H9 (cell line): ENCODE measurements around the gene PNPLA7. TPM values are rescaled to one million over a fixed set of nuclear protein-coding genes. Genes with fewer than 3 reads are reported as not detected.

Experiments
- DNase-seq: peaks from one replicate; pipeline ENCODE4 v3.0.0-alpha.2; 2017
- H2AFZ ChIP-seq: one replicate; pipeline ENCODE4 v1.6.1; 2013; ENCODE audit warnings: mild to moderate bottlenecking, low read length, control low read depth, moderate library complexity
- H2AK5ac ChIP-seq: 2 replicates; pipeline ENCODE4 v1.6.1; 2013; ENCODE audit warnings: low read length, control low read depth, mixed read lengths; ENCODE audit not compliant: insufficient read length
- H2BK120ac ChIP-seq: one replicate; pipeline ENCODE4 v1.6.1; 2013; ENCODE audit warnings: low read depth, mild to moderate bottlenecking, low read length, control low read depth, inconsistent platforms; ENCODE audit not compliant: poor library complexity, severe bottlenecking
- H2BK12ac ChIP-seq: 2 replicates; pipeline ENCODE4 v1.6.1; 2013; ENCODE audit warnings: low read length, control low read depth, mixed read lengths, low read depth; ENCODE audit not compliant: insufficient read length
- H2BK15ac ChIP-seq: 2 replicates; pipeline ENCODE4 v1.6.1; 2013; ENCODE audit warnings: low read depth, low read length, control low read depth
- H2BK20ac ChIP-seq: one replicate; pipeline ENCODE4 v1.6.1; 2013; ENCODE audit warnings: low read depth, mild to moderate bottlenecking, low read length, control low read depth, inconsistent platforms; ENCODE audit not compliant: poor library complexity, severe bottlenecking
- H2BK5ac ChIP-seq: 2 replicates; pipeline ENCODE4 v1.6.1; 2013; ENCODE audit warnings: low read length, control low read depth, mixed read lengths; ENCODE audit not compliant: insufficient read length
- H3K14ac ChIP-seq: 2 replicates; pipeline ENCODE4 v1.6.1; 2013; ENCODE audit warnings: low read length, control low read depth; ENCODE audit not compliant: insufficient read depth
- H3K18ac ChIP-seq: 2 replicates; pipeline ENCODE4 v1.6.1; 2013; ENCODE audit warnings: low read depth, mild to moderate bottlenecking, mixed read lengths, low read length, control low read depth; ENCODE audit not compliant: insufficient read length
- H3K23ac ChIP-seq: 2 replicates; pipeline ENCODE4 v1.6.1; 2013; ENCODE audit warnings: low read length, control low read depth, mixed read lengths, low read depth; ENCODE audit not compliant: insufficient read length
- H3K23me2 ChIP-seq: 2 replicates; pipeline ENCODE4 v1.6.1; 2013; ENCODE audit warnings: low read depth, mild to moderate bottlenecking, mixed read lengths, low read length, control low read depth; ENCODE audit not compliant: insufficient read length, poor library complexity, severe bottlenecking
- H3K27ac ChIP-seq: 2 replicates; pipeline ENCODE4 v1.5.1; 2013; ENCODE audit warnings: low read length, control low read depth, mixed read lengths, low read depth; ENCODE audit not compliant: insufficient read length
- H3K27me3 ChIP-seq: 2 replicates; pipeline ENCODE4 v1.6.1; 2013; ENCODE audit warnings: low read length, control low read depth, inconsistent platforms; ENCODE audit not compliant: insufficient read depth
- H3K4ac ChIP-seq: 2 replicates; pipeline ENCODE4 v1.6.1; 2013; ENCODE audit warnings: low read depth, mild to moderate bottlenecking, control low read depth, inconsistent platforms, low read length, moderate library complexity
- H3K4me1 ChIP-seq: 2 replicates; pipeline ENCODE4 v1.6.1; 2013; ENCODE audit warnings: low read length, control low read depth, inconsistent platforms; ENCODE audit not compliant: insufficient read depth
- H3K4me2 ChIP-seq: 2 replicates; pipeline ENCODE4 v1.6.1; 2013; ENCODE audit warnings: low read length, control low read depth, mixed read lengths; ENCODE audit not compliant: insufficient read length, insufficient read depth
- H3K56ac ChIP-seq: 2 replicates; pipeline ENCODE4 v1.6.1; 2013; ENCODE audit warnings: low read depth, mild to moderate bottlenecking, mixed read lengths, low read length, control low read depth; ENCODE audit not compliant: insufficient read length
- H3K79me1 ChIP-seq: 2 replicates; pipeline ENCODE4 v1.6.1; 2013; ENCODE audit warnings: low read depth, mild to moderate bottlenecking, moderate library complexity, low read length, control low read depth, inconsistent platforms; ENCODE audit not compliant: insufficient read depth, poor library complexity, severe bottlenecking
- H3K79me2 ChIP-seq: 2 replicates; pipeline ENCODE4 v1.6.1; 2013; ENCODE audit warnings: low read length, control low read depth, inconsistent platforms; ENCODE audit not compliant: insufficient read depth
- H3K9ac ChIP-seq: 2 replicates; pipeline ENCODE4 v1.6.1; 2013; ENCODE audit warnings: low read length, control low read depth, mixed read lengths; ENCODE audit not compliant: insufficient read length; ENCODE audit errors: extremely low read depth
- H3K9me3 ChIP-seq: one replicate; pipeline ENCODE4 v1.6.1; 2013; ENCODE audit warnings: low read depth, low read length, inconsistent platforms; ENCODE audit not compliant: control insufficient read depth
- H3T11ph ChIP-seq: one replicate; pipeline ENCODE4 v1.6.1; 2013; ENCODE audit warnings: mild to moderate bottlenecking, low read length, control low read depth, inconsistent platforms
- H4K20me1 ChIP-seq: one replicate; pipeline ENCODE4 v1.6.1; 2013; ENCODE audit not compliant: control insufficient read depth, insufficient read length, insufficient read depth
- H4K5ac ChIP-seq: 2 replicates; pipeline ENCODE4 v1.6.1; 2013; ENCODE audit warnings: low read depth, mild to moderate bottlenecking, mixed read lengths, low read length, control low read depth; ENCODE audit not compliant: insufficient read length
- H4K8ac ChIP-seq: replicated peaks from 2 replicates; pipeline ENCODE4 v1.6.1; 2013; ENCODE audit warnings: low read length, control low read depth, mixed read lengths, low read depth; ENCODE audit not compliant: insufficient read length
- H4K91ac ChIP-seq: 2 replicates; pipeline ENCODE4 v1.6.1; 2013; ENCODE audit warnings: low read depth, mild to moderate bottlenecking, moderate library complexity, mixed read lengths, low read length, control low read depth; ENCODE audit not compliant: insufficient read length
- H3K27ac Mint-ChIP-seq, 3 experiments: 2 replicates in 2 of 3; 3 replicates in 1 of 3; pipeline ENCODE4 v1.8.0; 2020 to 2021; ENCODE audit warnings: mixed read lengths in 3 of 3, mild to moderate bottlenecking in 1 of 3, moderate library complexity in 1 of 3
- H3K27me3 Mint-ChIP-seq: 2 replicates; pipeline ENCODE4 v1.8.0; 2021; ENCODE audit warnings: low read depth, mild to moderate bottlenecking, moderate library complexity, mixed read lengths
- H3K36me3 Mint-ChIP-seq, 3 experiments: 2 replicates in 2 of 3; 3 replicates in 1 of 3; pipeline ENCODE4 v1.8.0; 2020 to 2021; ENCODE audit warnings: low read depth in 3 of 3, mixed read lengths in 3 of 3; ENCODE audit not compliant: insufficient read depth in 1 of 3
- H3K4me1 Mint-ChIP-seq, 2 experiments: 2 replicates each; pipeline ENCODE4 v1.8.0; 2020; ENCODE audit warnings: mixed read lengths in 2 of 2
- H3K4me3 Mint-ChIP-seq, 2 experiments: 2 replicates in 1 of 2; 3 replicates in 1 of 2; pipeline ENCODE4 v1.8.0; 2020 to 2021; ENCODE audit warnings: mild to moderate bottlenecking in 2 of 2, mixed read lengths in 2 of 2, moderate library complexity in 1 of 2
- H3K9me3 Mint-ChIP-seq, 2 experiments: 2 replicates in 1 of 2; 3 replicates in 1 of 2; pipeline ENCODE4 v1.8.0; 2020; ENCODE audit warnings: mild to moderate bottlenecking in 2 of 2, mixed read lengths in 2 of 2, moderate library complexity in 1 of 2
- WGBS: extraction: QIAGEN DNeasy Blood & Tissue Kit; methylation state at CpG from one replicate; pipeline ENCODE4 v1.1.7; 2013; ENCODE audit warnings: missing lambda C conversion rate, low lambda C conversion rate, mixed read lengths; ENCODE audit not compliant: insufficient read length; ENCODE audit errors: extremely low coverage; 5-methylcytosine and 5-hydroxymethylcytosine counted together
- total RNA-seq: library from RNA; stranded (reverse); gene quantifications from 2 replicates; pipeline ENCODE4 v1.2.1, GENCODE V29; 2021
- TF ChIP-seq, protein P1 (sequence below): fragments of 200-600 bp; sonication (generic); conservative IDR thresholded peaks from 3 replicates; pipeline ENCODE4 v1.8.0; 2021; ENCODE audit warnings: antibody characterized with exemption, mild to moderate bottlenecking

PNPLA7 gene
- total RNA-seq, 1 experiment from 2014 or later, result 1.8 TPM

DNA sequence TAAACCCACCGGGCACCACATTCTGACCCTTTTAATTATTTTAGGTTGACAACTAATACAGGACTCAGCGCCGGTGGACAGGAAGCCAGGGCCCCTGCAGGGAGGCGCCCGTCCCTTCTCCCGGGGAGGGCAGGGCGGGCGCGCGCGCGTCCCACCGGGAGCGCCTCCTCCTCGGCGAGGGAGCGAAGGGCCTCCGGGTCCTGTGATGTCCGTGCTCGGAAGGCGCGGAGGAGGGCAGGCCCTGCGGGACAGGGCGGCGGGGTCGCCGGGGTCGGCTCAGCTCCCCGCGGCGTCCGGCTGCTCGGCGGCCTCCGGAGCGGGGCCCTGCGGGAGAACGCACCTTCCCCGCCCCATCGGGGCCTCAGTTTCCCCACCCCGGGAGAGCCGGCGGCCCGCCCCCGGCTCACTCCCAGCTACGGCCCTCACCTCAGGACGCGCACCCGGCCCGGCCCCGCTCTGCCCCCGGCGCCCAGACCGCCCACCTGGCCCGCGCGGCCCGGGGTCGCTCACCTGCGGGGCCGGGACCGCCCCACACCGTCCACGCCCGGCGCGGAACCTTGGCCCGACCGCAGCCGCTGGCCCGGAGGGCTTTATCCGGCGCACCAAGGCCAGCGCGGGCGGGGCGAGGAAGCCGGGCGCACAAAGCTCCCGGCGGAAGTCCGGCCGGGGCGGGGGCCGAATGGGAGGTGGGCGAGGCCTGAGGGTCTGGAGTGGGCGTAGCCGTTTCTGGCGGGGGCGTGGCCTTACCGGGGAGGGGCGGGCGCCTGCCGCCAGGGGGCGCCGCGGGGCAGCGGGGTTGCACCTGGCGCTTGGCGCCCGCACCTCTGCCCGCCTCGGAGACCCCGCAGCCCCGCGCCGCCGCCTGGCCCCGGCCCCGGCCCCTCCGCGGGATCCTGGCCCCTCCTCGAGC is 127.3 kb downstream of the PNPLA7 start, which contains the start of the genes EXD3 and NOXA1:
TSS of gene EXD3 (minus strand) at position 559 of the 910 bp plus-strand sequence. CDS start 27,805 bp downstream, outside the sequence.
TSS of gene NOXA1 (plus strand) at position 790 of the 910 bp plus-strand sequence. CDS start 137 bp downstream, outside the sequence.
- Histone ChIP-seq H2AK5ac (no peak within 1 kb of the TSS), H4K5ac (no peak within 1 kb of the TSS)
- no peaks in the 10 kb centered on the region for H3K9me3 Mint-ChIP-seq

More for the DNA sequence above, 127.3 kb downstream of the PNPLA7 start, which contains the start of the genes EXD3 and NOXA1:
- Histone ChIP-seq H2BK15ac (no peak within 1 kb of the TSS), H4K20me1 (no peaks in the 10 kb centered on the region), H3K79me2 (no peaks in the 10 kb centered on the region), H3K23me2 (peaks cover 11% of the 10 kb centered on the region), H3K4me1 (no peaks in the 10 kb centered on the region), H4K8ac (no peak within 1 kb of the TSS), H3K9me3 (no peaks in the 10 kb centered on the region), H3K23ac (no peak within 1 kb of the TSS), H2BK20ac (no peak within 1 kb of the TSS), H3T11ph (no peak within 1 kb of the TSS), H3K18ac (no peak within 1 kb of the TSS), H3K56ac (no peak within 1 kb of the TSS), H2AFZ (no peak within 1 kb of the TSS), H3K9ac (peak within 1 kb of the TSS; percentile 79), H4K91ac (no peak within 1 kb of the TSS), H2BK5ac (no peak within 1 kb of the TSS), H2BK12ac (no peak within 1 kb of the TSS), H2BK120ac (no peak within 1 kb of the TSS), H3K4me2 (peak within 1 kb of the TSS; percentile 97), H3K14ac (no peak within 1 kb of the TSS; the same call in 1 of the 2 replicates), H3K27ac (no peak within 1 kb of the TSS), H3K79me1 (no peaks in the 10 kb centered on the region), H3K4ac (no peak within 1 kb of the TSS), H3K27me3 (no peaks in the 10 kb centered on the region)
- DNase-seq, result peak; percentile 93
- H3K27me3 Mint-ChIP-seq, result peaks cover 10% of the 10 kb centered on the region
- no peaks in the 10 kb centered on the region for H3K36me3 Mint-ChIP-seq
- TF ChIP-seq, protein P1, sequence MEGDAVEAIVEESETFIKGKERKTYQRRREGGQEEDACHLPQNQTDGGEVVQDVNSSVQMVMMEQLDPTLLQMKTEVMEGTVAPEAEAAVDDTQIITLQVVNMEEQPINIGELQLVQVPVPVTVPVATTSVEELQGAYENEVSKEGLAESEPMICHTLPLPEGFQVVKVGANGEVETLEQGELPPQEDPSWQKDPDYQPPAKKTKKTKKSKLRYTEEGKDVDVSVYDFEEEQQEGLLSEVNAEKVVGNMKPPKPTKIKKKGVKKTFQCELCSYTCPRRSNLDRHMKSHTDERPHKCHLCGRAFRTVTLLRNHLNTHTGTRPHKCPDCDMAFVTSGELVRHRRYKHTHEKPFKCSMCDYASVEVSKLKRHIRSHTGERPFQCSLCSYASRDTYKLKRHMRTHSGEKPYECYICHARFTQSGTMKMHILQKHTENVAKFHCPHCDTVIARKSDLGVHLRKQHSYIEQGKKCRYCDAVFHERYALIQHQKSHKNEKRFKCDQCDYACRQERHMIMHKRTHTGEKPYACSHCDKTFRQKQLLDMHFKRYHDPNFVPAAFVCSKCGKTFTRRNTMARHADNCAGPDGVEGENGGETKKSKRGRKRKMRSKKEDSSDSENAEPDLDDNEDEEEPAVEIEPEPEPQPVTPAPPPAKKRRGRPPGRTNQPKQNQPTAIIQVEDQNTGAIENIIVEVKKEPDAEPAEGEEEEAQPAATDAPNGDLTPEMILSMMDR, result peak; percentile 59; the same call in 2 of the 3 replicates
- WGBS, result no CpG with 5 or more reads among the region's 113 CpGs
- H3K27ac Mint-ChIP-seq, result peak within 1 kb of the TSS in 2 of 3 experiments; percentile 11 to 83; a peak in 3 of 7 replicates
- H3K4me3 Mint-ChIP-seq, result peak within 1 kb of the TSS; percentile 80 to 91
- peaks cover 5 to 7% of the 10 kb centered on the region in 2 experiments for H3K4me1 Mint-ChIP-seq
